GM19193 (cell line): ENCODE data around the gene SPINK8.

Source experiments
- POLR2A ChIP-seq: IDR thresholded peaks from 4 replicates; pipeline ENCODE4 v1.6.1; 2011; ENCODE audit not compliant: insufficient read depth, insufficient read length; ENCODE audit errors: extremely low read depth

Gene SPINK8

DNA sequence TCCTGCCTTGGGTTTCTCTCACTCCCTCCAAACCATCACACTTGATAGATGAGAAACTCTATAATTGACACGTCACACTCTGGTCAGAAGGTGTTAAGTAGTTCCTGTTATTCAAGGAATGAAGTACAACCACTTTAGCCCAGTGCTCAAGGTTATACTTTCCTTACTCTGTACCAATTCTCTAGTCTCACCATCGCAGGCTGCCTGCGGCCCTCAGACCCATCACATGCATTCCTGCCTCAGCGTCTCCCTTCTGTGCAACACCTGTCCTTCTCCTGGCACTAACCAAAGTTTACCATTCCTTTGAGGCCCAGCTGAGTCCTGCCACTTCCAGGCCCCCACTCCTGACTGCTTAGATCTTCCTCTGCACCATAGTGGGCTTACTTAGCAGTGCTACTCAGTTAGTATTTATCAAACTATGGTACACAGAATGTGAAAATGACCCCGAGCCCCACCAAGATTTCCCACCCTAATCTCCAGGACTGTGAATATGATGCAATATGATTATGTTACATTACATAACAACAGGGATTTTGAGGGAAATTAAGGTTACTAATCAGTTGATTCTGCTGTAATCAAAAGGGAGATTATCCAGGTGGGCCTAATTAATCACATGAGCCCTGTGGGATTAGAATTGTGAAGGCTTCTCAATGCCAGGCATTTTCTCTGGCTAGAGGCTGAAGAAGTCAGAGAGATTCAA is 36.2 kb downstream of the SPINK8 start:
- TF ChIP-seq POLR2A: no peak

GRCh38 chr3:48296699-48297098 is 36.8 kb downstream of the SPINK8 start:
- no peak for TF ChIP-seq POLR2A

- no peak for TF ChIP-seq POLR2A
Measured at GRCh38 chr3:48294611-48295263, 38.7 kb downstream of the SPINK8 start.

GRCh38 chr3:48289659-48290058 is 43.8 kb downstream of the SPINK8 start:
- TF ChIP-seq POLR2A: no peak

GRCh38 chr3:48287034-48287433 is 46.4 kb downstream of the SPINK8 start:
- no peak for TF ChIP-seq POLR2A

GRCh38 chr3:48286308-48286707 is 47.2 kb downstream of the SPINK8 start:
- TF ChIP-seq POLR2A: no peak

DNA sequence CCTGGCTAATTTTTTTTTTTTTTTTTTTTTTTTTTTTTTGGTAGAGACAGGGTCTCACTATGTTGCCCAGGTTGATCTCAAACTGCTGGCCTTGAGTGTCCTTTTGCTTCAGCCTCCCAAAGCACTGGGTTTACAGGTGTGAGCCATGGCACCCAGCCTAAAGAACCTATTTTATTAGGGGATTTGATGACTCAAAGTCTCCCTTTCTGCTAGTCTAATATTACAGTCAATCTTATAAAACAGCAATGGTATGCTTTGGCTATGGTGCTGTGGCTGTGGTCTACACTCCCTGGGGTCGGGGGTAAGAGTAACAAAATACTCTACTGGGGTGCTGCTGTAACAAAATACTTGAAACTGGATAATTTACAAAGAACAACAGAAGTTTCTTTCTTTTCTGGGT is 47.8 kb downstream of the SPINK8 start:
- no peak for TF ChIP-seq POLR2A

GRCh38 chr3:48285132-48285531 is 48.3 kb downstream of the SPINK8 start:
- no peak for TF ChIP-seq POLR2A

- no peak for TF ChIP-seq POLR2A
Measured at GRCh38 chr3:48280881-48281280, 52.6 kb downstream of the SPINK8 start.

DNA sequence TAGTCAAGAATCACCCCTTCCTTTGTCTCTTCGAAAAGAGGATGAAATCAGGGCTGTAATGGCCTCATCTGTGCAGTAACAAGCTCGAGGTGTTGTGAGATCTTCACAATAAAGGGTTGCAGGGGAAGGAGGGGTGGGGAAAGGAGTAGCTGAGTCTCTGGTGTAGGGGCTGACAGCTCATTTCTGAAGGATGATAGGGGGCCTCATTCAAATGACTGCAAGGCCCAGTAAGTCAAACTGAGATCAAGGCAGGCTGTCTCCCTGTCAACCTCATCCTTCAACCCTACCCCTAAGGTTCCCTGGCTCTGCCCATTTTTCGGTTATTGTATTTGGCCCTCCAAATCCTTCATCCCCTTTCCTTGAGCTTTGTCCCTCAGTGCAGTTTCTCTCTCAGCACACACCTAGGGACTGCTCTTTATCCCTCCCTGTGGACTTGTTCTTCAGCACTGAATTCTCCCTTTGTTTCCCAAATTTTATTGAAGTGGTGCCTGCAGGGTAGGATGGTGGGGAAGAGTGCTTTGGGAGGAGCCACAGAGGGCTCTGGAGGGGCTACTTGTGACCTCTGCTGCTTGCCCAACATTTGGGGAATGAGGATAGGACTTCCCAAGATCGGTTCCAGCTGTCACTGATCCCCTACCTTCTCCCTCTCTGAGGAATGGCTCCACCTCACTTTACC is 54.4 kb downstream of the SPINK8 start:
- no peak for TF ChIP-seq POLR2A

DNA sequence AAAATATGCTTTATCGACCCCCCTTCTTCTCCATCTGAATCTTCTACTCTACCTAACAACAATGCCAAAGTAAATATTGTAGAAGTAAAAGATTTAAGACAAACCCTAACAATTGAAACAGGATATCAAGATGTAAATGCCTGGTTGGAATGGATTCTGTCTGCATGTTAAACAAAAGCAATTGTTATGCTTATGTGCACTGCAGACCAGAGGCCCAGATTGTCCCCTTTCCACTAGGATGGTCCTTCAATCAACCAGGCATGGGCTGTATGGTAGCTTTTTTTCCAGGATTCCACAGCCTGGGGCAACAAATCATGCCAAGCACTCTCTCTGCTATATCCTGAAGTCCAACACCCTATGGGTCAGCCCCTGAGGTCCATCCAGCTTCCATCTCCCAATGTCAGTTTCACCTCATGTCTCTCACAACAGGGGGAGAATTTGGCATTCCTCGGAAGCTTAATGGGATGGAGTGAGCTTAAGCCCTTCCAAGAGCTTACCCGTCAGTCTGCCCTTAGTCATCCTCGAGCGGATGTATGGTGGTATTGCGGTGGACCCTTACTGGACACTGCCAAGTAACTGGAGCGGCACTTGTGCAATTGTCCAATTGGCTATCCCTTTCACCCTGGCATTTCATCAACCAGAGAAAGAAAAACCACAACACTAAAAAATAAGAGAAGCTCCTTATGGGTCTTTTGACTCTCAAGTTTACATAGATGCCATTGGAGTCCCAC is 56.4 kb downstream of the SPINK8 start:
- TF ChIP-seq POLR2A: no peak

- no peak for TF ChIP-seq POLR2A
Measured at GRCh38 chr3:48275287-48276027, 58.0 kb downstream of the SPINK8 start.

DNA sequence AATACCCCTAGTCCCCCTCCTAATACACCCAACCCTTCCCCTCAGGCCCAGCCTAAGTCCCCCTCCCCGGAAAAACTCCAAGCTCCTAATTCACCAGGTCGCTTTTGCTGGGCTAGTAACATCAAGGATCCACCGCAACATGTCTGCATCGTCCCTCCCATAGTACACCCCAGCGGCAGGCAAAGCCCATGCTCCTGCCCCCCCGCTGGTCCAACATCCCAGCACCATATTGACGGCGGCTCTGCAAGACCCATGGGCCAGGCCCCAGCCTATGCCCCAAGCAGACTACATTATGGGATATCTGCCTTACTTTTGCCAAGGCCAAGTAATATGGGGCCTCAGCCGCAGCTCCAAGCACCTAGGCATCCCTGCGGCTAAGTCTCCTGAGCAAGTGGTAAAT is 59.0 kb downstream of the SPINK8 start:
- no peak for TF ChIP-seq POLR2A

DNA sequence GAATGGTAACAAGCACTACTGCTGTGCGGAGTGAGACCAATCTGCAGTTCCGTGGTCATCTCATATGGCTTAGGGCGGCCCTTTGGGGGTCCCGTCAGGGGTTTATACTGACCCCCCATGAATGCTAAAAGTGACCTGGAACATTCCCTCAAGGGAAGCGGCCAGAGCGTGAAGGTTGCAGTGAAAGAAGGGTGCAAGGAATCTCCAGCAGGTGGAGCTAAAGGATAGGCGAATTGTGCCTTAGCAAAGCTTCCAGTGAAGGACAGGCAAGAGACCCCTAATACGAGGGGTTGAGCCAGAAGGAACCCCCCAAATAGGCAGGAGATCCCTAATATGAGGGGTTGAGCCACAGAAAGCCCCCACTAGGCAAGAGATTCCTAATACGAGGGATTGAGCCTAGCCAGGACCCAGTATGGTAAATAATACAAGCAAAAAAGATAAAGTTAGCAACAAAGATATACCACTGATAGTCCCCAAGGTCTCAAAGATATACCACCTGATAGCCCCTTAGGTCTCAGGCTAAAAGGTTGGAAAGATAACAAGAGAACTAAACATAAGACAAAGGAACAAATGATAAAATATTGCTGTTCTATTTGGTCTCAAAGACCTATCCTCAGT is 59.8 kb downstream of the SPINK8 start:
- no peak for TF ChIP-seq POLR2A
